ENCODE measurements around the gene ACTG2. TPM values are rescaled to one million over a fixed set of nuclear protein-coding genes. Genes with fewer than 3 reads are reported as not detected.

The ACTG2 gene
- total and polyA plus RNA-seq, 10 donors = 0.60 to 17.6 (median 4.3) TPM

DNA sequence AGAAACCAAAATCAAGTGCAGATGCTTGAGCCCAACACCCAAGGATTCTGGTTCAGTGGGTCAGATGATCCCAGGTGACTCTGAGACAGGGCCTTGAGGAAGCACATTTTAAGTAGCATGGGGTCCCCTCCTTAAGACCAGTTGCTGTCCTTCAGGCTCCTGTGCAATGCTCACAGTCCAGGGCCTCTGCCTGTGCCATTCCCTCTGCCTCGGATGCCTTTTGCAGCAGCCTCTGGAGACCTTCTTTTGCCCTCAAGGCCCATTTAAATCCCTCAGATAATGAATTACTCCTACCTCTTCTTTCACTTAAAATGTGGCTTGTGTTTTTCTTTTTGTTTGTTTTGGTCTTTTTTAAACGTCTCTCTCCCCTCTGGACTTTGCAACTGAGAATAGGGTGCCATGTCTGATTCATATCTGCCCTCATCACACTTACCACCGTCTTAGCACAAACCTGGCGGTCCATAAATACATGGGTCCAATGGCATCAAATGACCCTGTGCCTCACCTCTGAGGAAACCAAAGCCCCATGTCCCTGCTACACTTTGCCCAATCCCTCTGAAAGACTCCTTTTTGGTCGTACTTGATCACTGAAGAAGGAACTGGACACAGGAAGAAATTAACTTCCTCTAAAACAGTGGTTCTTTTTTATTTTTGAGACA lies 14.2 kb downstream of the ACTG2 start:
- Histone ChIP-seq H3K4me1 (peaks cover 0 to 9% (median 3%) of the 10 kb centered on the region in 6 donors), H3K27ac (no peak overlapping the region), H3K4me3 (no peak overlapping the region), H3K36me3 (no peaks in the 10 kb centered on the region), H3K27me3 (replicated peaks in 1 of 7) (no peaks in the 10 kb centered on the region), H3K9me3 (no peaks in the 10 kb centered on the region)
- intact Hi-C loops (cut with DNase I; ENCODE audit: low total_unique reads) = no loop called here
- 66 to 81% (median 70%) methylated on average over 5 of the region's 5 CpGs for WGBS, 5 donors
- TF ChIP-seq POLR2AphosphoS5 (IDR thresholded peaks at IDR 0.05) (no peak), POLR2A (IDR thresholded peaks at IDR 0.05) (no peak)
- TF ChIP-seq, protein P1, sequence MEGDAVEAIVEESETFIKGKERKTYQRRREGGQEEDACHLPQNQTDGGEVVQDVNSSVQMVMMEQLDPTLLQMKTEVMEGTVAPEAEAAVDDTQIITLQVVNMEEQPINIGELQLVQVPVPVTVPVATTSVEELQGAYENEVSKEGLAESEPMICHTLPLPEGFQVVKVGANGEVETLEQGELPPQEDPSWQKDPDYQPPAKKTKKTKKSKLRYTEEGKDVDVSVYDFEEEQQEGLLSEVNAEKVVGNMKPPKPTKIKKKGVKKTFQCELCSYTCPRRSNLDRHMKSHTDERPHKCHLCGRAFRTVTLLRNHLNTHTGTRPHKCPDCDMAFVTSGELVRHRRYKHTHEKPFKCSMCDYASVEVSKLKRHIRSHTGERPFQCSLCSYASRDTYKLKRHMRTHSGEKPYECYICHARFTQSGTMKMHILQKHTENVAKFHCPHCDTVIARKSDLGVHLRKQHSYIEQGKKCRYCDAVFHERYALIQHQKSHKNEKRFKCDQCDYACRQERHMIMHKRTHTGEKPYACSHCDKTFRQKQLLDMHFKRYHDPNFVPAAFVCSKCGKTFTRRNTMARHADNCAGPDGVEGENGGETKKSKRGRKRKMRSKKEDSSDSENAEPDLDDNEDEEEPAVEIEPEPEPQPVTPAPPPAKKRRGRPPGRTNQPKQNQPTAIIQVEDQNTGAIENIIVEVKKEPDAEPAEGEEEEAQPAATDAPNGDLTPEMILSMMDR (IDR thresholded peaks at IDR 0.05 in 8 of 11, conservative IDR thresholded peaks at IDR 0.05 in 3 of 11) = no peak
- no peak for DNase-seq

DNA sequence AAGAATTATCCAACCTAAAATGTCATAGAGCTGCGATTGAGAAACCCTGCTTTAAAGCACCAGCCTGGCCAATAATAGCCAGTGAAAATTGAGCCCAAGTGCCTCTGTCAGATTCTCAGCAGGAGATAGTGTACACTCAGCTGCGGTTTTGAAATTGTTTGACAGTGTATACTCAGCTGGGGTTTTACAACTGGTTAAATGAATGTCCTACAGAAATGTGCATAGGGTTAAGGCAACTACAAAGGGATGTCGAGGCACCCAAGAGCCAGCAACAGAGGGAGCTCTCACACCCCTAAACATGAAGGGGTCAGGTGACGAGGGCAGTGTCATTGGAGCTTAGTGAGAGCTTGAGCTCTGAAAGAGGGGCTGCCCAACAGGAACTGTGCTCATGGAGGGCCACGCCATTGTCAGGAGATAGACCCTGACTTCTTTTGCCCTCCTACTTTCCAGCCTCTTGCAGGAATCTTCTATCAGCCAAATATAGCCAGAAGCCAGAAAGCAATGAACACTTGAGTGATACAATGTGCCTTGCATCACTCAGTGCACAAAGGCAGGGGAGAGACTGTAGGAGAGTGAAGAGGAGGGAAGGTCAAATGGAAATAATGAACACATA lies 15.1 kb downstream of the ACTG2 start:
- WGBS, 5 donors = 51 to 63% (median 52%) methylated on average over 5 of the region's 5 CpGs
- intact Hi-C loops (cut with DNase I; ENCODE audit: low total_unique reads) = no loop called here
- DNase-seq = no peak

DNA sequence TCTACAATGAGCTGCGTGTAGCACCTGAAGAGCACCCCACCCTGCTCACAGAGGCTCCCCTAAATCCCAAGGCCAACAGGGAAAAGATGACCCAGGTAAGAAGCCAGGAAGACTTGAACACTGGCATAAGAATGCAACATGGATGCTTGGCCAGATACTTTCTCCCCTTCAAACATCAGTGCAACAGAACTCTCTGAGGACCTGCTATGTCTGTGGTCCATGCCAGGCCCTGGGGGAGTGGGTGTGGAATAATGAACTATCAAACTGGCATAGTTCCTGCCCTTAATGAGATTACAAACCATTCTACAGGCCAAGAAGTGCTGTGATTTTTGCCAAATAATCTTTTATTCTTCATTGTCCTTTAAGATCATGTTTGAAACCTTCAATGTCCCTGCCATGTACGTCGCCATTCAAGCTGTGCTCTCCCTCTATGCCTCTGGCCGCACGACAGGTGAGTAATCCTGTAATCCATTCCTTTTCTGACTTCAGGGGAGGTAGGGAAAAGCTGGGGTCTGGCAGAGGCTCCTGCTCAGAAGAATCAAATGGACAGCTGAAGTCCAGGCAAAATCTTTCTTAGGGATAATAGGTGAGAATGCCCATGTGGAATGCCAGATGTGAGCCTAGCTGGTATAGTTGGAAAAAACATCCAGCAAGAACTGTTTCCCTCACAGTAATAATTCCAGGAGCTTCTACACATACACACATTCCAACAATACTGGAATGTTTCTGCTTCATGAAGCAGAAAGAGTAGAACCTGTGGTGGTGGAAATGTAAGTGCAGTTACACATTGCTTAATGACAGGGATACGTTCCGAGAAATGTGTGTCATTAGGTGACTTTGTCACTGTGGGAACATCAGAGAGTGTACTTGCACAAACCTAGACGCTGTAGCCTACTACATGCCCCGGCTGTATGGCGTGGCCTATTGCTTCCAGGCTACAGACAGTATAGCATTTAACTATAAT lies 16.2 kb downstream of the ACTG2 start:
- peaks cover 0 to 9% (median 3%) of the 10 kb centered on the region in 6 donors for H3K4me1 ChIP-seq
- no peak overlapping the region for H3K4me3 ChIP-seq
- no peaks in the 10 kb centered on the region for H3K36me3 ChIP-seq
- no peaks in the 10 kb centered on the region for H3K9me3 ChIP-seq
- no peak overlapping the region for H3K27ac ChIP-seq
- no peak for DNase-seq
- TF ChIP-seq, protein P1 (IDR thresholded peaks at IDR 0.05 in 8 of 11, conservative IDR thresholded peaks at IDR 0.05 in 3 of 11) = no peak
- intact Hi-C loops (cut with DNase I; ENCODE audit: low total_unique reads) = no loop called here
- 87 to 91% (median 89%) methylated on average over 10 of the region's 10 CpGs for WGBS, 5 donors
- no peaks in the 10 kb centered on the region for H3K27me3 ChIP-seq (replicated peaks in 1 of 7)

More for the DNA sequence above, 15.1 kb downstream of the ACTG2 start:
- H3K27me3 ChIP-seq (replicated peaks in 1 of 7) = no peaks in the 10 kb centered on the region
- no peaks in the 10 kb centered on the region for H3K9me3 ChIP-seq
- no peak overlapping the region for H3K27ac ChIP-seq
- no peaks in the 10 kb centered on the region for H3K36me3 ChIP-seq
- peaks cover 0 to 9% (median 3%) of the 10 kb centered on the region in 6 donors for H3K4me1 ChIP-seq
- TF ChIP-seq, protein P1 (IDR thresholded peaks at IDR 0.05 in 8 of 11, conservative IDR thresholded peaks at IDR 0.05 in 3 of 11) = peak in 8 of 11 experiments; percentile 15 to 58 (median 48)
- no peak for TF ChIP-seq POLR2AphosphoS5 (IDR thresholded peaks at IDR 0.05)
- H3K4me3 ChIP-seq = no peak overlapping the region

All from spleen (tissue), 11 donors.